Activated T-cell treated with anti-CD3 and anti-CD28 coated beads, Interleukin-2, amount 50 U/mL, for 48 hours (primary cell): ENCODE measurements around the gene AP3D1.

Experiments
- DNase-seq, 2 experiments: peaks; one replicate each; pipeline ENCODE4 v3.0.0-alpha.2; 2020

AP3D1 gene

DNA sequence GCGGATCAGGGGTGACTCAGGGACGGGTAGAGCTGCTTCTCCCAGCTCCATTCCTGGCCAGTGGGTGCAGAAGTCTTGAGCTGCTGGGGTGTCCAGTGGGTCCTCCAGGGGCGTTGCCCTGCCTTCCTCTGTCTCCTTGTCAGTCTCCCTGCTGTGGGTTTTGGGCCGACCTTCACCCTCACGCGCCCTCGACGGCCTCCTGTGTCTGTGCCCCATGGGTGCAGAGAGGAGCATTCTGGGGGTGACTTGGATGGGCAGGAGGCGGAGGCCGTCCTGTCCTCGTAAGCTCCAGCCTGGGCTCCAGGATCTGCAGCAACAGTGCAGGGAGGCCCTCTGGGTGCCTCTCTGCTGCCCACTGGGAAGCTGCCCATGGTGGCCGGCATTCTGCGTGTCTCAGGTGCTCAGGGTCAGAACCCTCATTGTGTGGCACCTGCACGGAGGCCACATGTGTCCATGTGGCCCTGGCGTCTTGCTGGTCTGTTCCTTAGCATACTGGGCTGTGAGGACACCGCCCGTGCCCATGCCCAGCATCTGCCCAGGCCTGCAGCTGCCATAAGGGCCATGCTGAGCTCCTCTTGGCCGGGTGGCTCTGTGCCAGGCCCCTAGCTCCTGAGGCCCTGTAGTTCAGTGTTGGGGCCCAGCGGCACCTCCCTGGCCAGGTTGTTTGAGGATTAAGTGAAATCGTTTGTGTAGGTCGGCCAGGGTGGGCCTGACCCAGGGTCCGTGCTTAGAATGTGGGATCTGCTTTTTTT lies 29.7 kb upstream of the AP3D1 start:
- DNase-seq = no peak

DNA sequence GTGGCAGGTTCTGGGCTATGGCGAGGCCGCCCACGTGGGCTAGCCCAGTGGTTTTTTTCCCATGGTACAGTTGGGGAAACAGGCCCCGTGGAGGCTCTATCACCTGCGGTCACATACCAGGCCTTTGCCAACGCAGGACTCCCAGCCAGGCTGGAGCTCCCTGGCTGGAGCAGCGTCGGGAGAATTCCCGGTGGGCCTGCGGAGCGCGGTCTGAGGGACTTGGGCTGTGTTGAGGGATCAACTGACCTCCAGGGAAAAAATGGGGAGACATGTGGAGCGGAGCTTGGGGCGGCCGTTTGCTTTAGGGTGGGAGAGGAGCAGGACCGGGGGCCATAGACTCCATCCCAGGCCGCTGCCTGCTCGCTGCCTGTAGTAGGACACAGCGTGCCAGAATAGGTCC lies 28.7 kb upstream of the AP3D1 start:
- DNase-seq = no peak

DNA sequence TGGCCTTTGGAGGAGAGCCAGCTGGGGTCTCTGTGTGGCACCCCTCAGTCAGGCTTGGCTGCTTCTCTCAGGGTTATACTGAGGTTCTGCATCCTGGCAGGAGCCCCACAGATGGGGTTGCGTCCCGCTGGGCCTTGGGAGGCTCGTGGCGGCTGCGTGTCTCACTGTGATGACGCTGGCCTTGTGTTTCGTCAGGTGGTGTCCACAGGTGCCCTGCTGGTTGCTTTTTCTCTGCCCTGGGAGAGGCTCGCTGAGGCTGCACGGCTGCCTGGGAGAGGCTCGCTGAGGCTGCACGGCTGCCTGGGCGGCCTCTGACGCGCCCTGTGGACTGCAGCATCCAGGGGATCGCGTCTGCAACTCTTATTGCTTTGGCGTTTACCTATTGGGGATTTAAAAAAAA lies 27.7 kb upstream of the AP3D1 start:
- no peak for DNase-seq

DNA sequence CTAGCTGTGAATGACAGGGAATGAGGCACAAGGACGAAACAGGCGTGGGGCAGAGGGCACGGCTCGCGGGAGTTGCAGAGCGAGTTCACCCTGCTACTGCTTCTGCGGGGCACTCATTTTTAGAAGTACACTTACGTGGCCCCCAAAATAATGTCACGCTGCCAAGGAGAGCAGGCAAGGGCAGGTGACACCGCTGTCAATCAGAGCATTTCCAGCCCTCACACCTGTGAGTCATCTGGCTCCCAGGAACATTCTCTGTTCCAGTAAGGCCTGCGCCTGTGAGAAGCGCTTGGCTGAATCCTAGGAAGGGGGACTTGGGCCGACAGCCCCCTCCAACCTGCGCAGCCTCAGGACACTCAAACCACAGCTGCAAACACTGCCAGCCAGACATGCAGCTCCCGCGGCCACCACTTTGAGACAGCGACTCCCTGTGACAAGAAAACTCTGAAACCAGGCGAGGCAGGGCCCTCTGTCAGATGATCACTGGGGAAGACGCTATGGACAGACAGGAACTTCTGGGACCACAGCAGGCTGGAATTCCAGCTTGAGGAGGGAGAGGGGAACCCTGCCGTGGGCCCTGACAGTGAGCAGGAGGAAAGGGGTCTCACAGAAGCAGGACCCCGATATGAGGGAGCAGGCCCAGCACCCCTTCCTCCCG lies 25.1 kb upstream of the AP3D1 start:
- DNase-seq = no peak

DNA sequence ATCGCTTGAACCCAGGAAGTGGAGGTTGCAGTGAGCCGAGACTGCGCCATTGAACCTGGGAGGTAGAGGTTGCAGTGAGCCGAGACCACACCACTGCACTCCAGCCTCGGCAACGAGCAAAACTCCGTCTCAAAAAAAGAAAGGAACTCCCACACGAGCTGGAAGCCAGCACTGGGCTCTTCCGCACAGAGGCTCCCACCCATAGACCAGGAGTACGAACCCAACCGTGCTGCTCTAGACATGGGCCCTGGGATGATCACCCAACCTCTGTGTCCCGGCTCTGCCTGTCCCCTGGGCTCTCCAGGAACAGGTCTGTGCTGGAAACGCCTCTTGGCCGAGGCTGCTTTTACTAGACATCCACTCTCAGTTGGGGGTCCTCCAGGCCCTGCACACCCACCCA lies 24.4 kb upstream of the AP3D1 start:
- DNase-seq = no peak

DNA sequence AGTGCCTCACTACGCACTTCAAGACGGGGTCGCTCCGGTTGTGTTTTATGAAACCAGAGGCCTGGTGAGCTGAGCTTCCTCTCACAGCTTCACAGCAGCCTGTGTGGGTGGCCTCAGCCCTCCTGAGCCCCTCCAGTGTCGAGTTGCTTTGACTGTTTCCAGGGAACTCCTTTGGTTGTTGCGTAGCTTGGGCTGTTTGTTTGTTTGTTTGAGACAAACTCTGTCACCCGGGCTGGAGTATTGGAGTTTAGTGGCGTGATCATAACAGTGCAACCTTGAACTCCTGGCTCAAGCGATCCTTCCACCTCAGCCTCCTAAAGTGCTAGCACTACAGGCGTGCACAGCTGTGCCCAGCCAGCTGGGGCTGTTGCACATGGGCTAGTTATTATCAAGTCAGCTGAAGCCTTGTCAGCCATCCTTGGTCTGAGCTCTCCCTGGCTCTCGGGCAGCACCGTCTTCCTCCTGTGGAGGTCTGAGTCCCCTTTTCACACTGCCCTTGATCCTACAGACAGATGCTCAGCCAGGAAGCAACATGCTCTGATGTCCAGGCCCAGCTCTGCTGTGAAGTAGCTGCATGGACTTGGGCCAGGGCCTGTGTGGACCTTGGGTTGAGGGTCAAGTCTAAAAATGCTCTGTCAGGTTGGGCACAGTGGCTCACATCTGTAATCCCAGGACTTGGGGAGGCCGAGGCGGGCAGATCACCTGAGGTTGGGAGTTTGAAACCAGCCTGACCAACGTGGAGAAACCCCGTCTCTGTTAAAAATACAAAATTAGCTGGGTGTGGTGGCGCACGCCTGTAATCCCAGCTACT lies 22.6 kb upstream of the AP3D1 start:
- DNase-seq = no peak

DNA sequence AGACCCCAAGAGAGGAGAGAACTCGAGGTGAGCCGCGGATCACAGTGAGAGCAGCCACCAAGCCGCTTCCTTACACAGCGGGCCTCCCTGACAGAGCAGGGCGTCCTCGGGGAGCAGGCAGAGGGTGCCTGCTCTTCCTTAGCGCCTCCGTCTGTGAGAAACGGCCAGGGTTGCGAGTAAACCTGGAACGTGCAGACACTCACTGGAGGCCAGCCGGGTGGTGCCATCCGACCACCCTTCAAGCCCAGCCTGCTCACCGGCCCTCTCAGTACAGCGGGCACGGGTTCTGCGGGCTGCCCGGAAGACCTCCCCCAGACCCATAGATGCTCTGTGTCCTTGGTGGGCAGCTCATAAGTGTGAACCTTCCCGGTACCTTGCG lies 22.0 kb upstream of the AP3D1 start:
- DNase-seq = no peak

DNA sequence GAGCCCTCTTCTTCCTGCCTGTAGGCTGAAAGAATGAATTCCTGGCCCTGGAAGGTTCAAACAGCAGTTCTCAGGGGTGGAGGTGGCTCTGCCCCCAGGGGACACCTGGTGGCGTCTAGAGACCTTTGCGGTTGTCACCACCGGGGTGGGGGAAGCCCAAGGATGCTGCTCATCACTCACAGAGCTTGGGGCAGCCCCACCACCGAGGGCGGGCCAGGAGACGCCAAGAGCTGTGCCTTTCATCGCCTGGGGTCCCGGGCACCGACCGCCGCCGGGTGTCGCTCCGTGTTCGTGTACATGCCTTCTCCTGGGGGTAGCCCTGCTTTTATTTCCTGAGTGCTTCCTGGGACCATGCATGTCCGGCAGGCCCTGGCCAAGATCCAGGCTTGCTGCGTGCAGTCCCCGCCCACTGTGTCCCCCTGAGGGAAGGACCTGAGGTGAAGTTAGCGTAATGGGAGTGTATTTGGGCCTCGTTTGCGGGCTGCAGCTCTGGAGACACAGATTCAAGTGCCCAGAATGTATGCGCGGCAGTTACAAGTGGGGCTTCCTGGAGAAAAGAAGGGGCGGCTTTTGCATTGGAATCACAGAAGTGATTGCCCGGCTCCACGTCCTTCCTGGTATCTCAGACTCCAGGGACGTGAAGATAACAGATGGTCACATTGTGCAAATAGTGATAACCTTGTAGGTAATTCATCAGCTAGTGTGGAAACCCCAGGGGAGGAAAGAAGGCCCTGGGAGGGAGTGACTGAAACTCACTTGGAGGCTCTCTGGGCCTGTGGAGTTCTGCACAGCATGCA lies 20.2 kb upstream of the AP3D1 start:
- DNase-seq = peak; percentile 85 to 88

DNA sequence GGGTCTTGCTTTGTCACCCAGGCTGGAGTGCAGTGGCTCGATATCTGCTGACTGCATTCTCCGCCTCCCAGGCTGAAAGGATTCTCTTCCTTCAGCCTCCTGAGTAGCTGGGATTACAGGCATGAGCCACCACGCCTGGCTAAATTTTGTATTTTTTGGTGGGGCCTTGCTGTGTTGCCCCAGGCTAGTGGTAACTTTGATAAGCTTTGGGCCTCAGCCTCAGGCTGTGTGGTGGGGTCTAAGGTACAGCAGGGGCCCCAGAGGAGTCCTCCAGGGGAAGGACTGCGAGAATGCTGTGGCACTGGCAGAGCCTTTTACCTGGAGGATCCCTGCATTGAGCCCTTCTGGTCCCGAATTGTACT lies 19.6 kb upstream of the AP3D1 start:
- no peak for DNase-seq

DNA sequence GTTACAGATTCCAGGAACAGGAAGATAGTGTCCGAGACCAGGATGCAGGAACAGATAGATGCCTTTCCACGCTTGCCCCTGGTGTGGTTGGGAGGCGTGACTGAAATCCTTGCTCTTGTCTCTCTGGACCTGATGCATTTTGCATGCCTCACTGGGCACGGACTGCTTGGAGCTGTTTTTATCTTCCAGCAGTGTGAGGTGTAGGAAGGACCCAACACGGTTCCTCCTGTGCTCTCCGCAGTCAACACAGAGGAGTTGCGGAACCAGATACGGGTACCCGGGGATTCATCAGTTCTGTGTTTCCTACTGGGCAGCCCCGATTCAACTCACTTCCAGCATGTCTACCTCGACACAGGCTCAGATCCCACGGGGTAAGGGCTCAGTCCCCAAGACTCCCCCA lies 18.9 kb upstream of the AP3D1 start:
- no peak for DNase-seq

DNA sequence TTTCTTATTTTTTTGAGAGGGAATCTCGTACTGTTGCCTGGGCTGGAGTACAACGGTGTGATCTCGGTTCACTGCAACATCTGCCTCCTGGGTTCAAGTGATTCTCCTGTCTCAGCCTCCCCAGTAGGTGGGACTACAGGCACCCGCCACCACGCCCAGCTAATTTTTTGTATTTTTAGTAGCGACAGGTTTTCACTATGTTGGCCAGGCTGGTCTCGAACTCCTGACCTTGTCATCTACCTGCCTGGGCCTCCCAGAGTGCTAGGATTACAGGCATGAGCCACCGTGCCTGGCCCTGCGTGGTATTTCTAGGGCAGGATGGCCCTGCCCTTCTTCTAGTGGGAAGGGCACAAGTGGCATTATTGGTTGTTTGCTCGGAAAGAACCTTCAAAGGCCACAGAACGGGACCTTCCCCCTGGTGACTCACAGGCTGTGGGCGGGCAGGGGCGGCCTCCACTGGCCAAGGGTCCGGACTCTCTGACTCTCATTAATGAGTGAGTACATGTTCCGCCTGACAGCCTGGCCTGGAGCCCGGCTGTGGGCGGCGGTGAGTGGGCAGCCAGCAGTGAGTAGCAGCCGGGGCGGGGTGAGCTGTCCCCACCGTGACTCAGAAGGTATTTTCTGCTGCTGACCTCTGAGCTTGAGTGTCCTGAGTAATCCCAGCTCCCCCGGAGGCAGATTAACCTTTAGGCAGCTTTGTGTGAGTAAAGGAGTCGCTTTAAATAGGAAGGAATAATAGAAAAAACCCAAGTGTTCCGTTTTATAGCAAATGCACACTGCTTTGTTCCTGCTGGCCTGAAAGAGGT lies 17.5 kb upstream of the AP3D1 start:
- peak; percentile 91 for DNase-seq

DNA sequence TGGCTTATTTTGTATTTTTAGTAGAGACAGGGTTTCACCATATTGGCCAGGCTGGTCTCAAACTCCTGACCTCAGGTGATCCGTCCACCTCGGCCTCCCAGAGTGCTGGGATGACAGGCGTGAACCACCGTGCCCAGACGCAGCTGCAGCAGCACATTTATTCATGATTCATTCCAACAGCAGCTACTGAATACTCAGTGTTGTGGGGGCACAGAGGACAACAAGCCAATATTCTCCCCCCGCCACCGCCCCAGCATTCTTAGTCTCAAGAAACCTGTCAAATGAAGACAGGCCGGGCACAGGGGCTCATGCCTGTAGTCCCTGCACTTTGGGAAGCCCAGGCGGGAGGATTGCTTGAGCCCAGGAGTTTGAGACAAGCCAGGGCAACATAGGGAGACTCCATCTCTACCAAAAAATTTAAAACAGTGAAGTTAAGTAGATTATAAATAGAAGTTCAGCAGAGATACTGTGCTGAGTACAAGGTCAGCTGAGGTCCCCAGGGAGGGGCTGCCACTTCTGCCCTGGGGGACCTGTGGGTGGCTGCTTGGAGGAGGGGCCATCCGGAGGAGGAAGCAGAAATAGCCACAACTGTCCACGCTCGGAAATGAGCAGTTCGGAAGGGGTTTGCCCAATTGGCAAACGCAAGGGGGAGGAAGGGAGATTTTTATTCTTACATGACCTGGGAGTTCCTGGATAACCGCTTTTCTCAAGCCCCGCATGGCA lies 16.7 kb upstream of the AP3D1 start:
- DNase-seq = no peak

DNA sequence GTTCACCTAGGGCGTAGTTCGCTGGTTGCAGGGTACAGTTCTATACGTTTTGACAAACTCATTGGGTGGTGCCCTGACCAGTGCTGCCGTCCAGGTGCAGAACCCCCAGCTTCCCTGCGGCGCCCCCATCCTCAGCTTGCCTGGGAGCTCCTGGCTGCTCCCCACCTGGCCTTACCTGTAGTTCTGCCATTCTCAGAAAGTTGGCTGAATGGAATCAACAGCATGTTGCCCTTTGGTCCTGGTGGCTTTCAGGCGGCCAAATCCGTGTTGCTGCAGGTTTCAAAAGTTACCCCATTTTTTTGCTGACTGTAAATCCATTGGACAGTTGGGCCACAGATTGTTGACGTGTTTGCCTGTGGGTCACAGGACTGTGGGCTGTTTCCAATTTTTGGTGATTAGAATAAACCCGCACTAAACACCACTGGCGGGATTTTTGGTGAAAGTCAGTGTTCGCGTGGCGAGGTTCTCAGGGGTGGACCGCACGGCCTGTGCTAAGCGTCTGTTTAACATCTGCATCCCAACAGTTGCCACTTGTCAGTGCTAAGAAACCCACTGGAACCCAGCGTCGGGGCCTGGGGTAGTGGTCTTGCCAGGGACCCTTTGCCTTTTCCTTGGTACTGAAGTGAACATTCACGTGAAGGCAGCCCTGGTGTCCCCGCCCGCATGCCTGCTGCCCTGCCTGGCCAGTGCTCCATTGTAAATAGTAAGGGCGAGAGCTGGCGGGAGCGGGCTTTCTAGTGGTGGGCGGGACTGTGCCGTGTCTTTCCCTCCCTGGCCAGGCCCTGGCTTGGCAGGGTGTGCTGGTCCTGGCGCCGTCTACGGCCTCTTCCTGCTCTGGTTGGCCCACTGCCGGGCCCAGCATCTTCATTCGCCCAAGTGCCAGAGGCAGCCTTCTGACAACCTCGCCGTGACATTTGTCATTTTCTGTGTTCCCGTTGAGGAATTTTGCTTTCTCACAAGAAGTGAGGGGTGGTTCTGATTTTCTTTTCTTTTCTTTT lies 15.7 kb upstream of the AP3D1 start:
- DNase-seq = no peak

DNA sequence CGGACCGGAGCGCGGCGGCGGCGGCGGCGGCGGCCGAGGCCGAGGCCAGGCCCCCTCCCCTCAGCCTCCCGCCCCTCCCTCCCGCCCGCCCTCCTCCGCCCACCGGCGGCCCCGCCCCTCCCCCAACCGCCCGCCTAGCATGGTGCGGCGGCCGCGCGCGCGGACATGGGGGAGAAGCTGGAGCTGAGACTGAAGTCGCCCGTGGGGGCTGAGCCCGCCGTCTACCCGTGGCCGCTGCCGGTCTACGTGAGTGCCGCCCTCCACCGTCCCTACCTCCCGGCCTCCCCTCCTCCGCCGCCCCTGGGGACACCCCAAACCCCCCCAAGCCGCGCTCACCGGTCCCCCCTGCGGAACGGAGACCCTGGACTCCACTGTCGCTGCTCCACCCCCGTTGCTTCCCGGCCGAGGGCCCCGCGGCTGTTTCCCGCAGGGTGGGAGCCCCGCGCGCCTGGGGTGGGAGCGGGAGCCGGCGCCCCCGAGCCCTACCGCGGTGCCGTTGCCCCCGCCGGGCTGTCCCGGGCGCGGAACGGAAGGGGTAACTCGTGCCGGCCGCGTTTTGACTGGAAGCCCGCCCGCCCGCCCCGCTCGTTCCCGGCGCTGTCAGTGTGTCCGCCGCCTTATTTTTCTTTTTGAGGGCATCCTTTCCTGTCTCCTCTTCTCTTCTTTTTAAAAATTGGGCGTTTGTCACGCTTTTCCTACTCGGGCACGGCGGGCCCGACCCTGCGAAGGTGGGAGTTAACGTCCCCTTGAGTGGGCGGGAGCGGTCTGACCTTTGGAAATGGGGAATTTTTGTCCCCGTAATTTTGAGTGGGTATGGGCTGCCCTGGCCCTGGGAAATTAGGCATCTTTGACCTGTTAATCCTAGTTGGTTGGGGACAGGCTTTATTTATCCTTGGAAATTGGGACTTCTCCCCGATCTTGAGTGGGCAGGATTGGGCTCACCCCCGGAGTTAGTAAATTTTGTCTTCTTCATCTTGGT lies 12.9 kb upstream of the AP3D1 start:
- peak in 1 of 2 experiments; percentile 69 for DNase-seq

DNA sequence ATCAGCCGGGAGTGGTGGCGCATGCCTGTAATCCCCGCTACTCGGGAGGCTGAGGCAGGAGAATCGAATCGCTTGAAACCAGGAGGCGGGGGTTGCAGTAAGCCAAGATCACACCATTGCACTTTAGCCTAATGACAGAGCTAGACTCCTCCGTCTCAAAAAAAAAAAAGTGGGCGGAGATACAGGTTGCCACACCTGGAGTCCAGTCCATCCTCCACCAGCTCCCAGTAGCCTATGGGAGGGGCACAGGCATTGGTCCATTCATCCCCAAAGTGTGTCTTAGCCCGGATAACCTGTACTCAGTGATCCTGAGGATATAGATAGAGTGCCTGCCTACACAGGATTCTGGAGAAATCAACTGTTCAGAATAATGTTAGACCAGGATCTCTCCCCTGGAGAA lies 9.0 kb upstream of the AP3D1 start:
- DNase-seq = no peak

DNA sequence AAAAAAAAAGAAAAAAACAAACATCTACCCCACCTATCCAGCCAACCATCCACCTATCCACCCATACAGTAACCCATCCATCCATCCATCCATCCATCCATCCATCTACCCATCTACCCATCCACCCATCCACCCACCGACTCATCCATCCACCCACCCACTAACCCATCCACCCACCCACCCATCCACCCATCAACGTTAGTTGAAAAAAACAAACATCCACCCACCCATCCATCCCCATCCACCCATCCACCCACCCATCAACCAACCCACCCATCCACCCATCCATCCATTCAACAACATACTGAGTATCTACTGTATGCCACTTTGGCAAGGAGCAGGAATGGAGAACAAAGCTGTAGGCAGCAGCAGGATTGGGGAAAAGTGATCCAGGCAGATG lies 6.1 kb upstream of the AP3D1 start:
- no peak for DNase-seq

DNA sequence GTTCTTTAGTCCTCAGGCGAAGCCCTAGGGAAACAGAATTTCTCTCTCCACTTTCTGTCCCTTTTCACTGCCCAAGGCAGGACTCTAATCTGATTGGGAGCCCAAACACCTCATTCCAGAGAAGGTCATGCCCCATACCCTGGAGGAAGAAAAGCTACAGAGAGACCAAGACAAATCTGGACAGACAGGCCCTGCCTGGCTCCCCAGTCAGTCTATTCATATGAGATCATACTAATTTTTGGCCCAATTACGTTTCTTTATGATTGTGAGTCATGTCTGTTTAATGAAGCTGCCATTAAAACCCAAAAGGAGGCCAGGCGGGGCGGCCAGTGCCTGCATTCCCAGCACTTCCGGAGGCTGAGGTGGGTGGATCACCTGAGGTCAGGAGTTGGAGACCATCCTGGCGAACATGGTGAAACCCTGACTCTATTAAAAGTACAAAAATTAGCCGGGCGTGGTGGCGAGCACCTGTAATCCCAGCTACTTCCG lies 3.3 kb upstream of the AP3D1 start:
- DNase-seq = no peak

DNA sequence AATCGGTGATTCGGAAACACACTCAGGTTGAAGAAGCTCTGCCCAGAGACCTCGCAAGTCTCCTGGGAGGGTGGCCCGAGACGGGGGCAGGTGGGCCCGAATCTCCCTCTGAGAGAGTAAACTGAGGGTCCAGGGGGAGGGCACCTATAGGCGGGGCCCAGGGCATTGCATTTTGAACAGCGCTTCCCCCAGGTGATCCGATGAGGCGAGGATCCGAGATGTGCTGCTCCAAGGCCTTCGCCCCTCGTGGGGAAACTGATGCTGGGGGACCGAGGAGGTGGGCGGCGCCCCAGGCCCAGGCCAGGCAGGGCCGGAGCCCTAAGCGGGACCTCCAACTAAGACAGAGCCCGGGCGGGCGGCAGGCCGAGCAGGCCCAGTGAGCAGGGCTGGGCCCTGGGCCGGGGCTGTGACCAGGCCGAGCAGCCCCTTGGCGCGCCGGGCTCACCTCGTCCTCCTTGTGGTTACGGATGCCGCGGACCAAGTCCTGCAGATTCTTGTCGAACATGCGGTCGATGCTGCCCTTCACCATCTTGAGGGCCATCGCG lies 500 bp downstream of the AP3D1 start:
- peak in 1 of 2 experiments; percentile 49 for DNase-seq
